Mucosa of descending colon (tissue), 3 donors: ENCODE measurements around the gene RDX. TPM values are rescaled to one million over a fixed set of nuclear protein-coding genes. Genes with fewer than 3 reads are reported as not detected.

Experiments
- ATAC-seq: fragments of 200-7000 bp; cut with Tn5 transposase; one replicate; pipeline ENCODE4 v1.9.1; 2020; ENCODE audit warnings: mild to moderate bottlenecking, moderate library complexity
- DNase-seq, 3 donors: peaks; one replicate each; pipeline ENCODE4 v3.0.0-alpha.2; 2020
- H3K36me3 ChIP-seq: fragments of 200-600 bp; one replicate; pipeline ENCODE4 v1.8.0; 2021; ENCODE audit warnings: low read depth, mild to moderate bottlenecking
- H3K4me1 ChIP-seq: fragments of 200-600 bp; one replicate; pipeline ENCODE4 v1.8.0; 2021; ENCODE audit warnings: low read depth, mild to moderate bottlenecking
- H3K4me3 ChIP-seq: fragments of 200-600 bp; one replicate; pipeline ENCODE4 v1.8.0; 2021; ENCODE audit warnings: mild to moderate bottlenecking
- H3K9me3 ChIP-seq: fragments of 200-600 bp; one replicate; pipeline ENCODE4 v1.8.0; 2021; ENCODE audit warnings: mild to moderate bottlenecking
- CTCF ChIP-seq: fragments of 200-600 bp; IDR thresholded peaks from one replicate; pipeline ENCODE4 v1.8.0; 2022; ENCODE audit warnings: antibody characterized with exemption, mild to moderate bottlenecking
- intact Hi-C, 2 donors: fragments of 100-400 bp; cut with DNase I in 1 of 2; cut with micrococcal nuclease in 1 of 2; formaldehyde crosslinking; loops; one replicate each; pipeline versions ENCODE4 v1.11.0 to v1.11.1; 2022; cut with DNase I, micrococcal nuclease
- total RNA-seq, 3 donors: library from RNA; stranded (reverse); fragmentation: NEBNext Ultra II Directional in 2 of 3; extraction: Animal tissue kit (Norgen Biotek cat#: 25700) in 2 of 3; gene quantifications; one replicate each; pipeline versions ENCODE4 v1.2.1 to v1.2.4, GENCODE V29; 2021 to 2023
- donor health status: DM: no; HTN: no; CAD: no; lungs with moderate emphysema.
- donor health status: DM: no; HTN: no; CAD: no.
- donor health status: DM: no; HTN: yes; CAD: no.

RDX gene
- total RNA-seq, 3 donors from 2014 or later: 26.7 to 83.7 (median 26.8) TPM

- no peak for TF ChIP-seq CTCF
- ATAC-seq: no peak
- H3K36me3 ChIP-seq: no peaks in the 10 kb centered on the region
- DNase-seq: no peak
- no peak overlapping the region for H3K4me3 ChIP-seq
- intact Hi-C loops: no loop called here
- H3K9me3 ChIP-seq: no peaks in the 10 kb centered on the region
- peaks cover 16% of the 10 kb centered on the region for H3K4me1 ChIP-seq
Measured at GRCh38 chr11:110301577-110301976, 5.2 kb upstream of the RDX start.

GRCh38 chr11:110301032-110301431 is 4.6 kb upstream of the RDX start:
- intact Hi-C loops: no loop called here
- ATAC-seq (no peak), DNase-seq (no peak)
- H3K9me3 ChIP-seq: no peaks in the 10 kb centered on the region
- H3K4me3 ChIP-seq: no peak overlapping the region
- no peaks in the 10 kb centered on the region for H3K36me3 ChIP-seq
- H3K4me1 ChIP-seq: peaks cover 16% of the 10 kb centered on the region
- no peak for TF ChIP-seq CTCF

- TF ChIP-seq CTCF: no peak
- ATAC-seq (no peak), DNase-seq (no peak)
- no peaks in the 10 kb centered on the region for H3K9me3 ChIP-seq
- H3K4me1 ChIP-seq: peaks cover 8% of the 10 kb centered on the region
- no peak overlapping the region for H3K4me3 ChIP-seq
- intact Hi-C loops: no loop called here
- H3K36me3 ChIP-seq: no peaks in the 10 kb centered on the region
Measured at GRCh38 chr11:110299006-110299785, 2.8 kb upstream of the RDX start.

GRCh38 chr11:110298301-110298765 is 1.9 kb upstream of the RDX start:
- Histone ChIP-seq H3K4me3 (no peak overlapping the region), H3K4me1 (peaks cover 5% of the 10 kb centered on the region), H3K9me3 (no peaks in the 10 kb centered on the region), H3K36me3 (no peaks in the 10 kb centered on the region)
- ATAC-seq: no peak
- TF ChIP-seq CTCF: no peak
- intact Hi-C loops: no loop called here
- DNase-seq: no peak

- no peak overlapping the region for H3K4me3 ChIP-seq
- peaks cover 4% of the 10 kb centered on the region for H3K4me1 ChIP-seq
- no peak for DNase-seq
- H3K9me3 ChIP-seq: no peaks in the 10 kb centered on the region
- TF ChIP-seq CTCF: no peak
- H3K36me3 ChIP-seq: no peaks in the 10 kb centered on the region
- ATAC-seq: no peak
- intact Hi-C loops: no loop called here
Measured at GRCh38 chr11:110297726-110298300, 1.4 kb upstream of the RDX start.
